HL-60/S4 (cell line): ENCODE results near the gene AAGAB.

Experiments
- in situ Hi-C: fragments of 300-500 bp; cut with MboI; formaldehyde crosslinking; loops from 2 replicates; pipeline ENCODE4 v1.14.3; 2022; ENCODE audit warnings: low sequenced_read_pairs

The AAGAB gene

DNA sequence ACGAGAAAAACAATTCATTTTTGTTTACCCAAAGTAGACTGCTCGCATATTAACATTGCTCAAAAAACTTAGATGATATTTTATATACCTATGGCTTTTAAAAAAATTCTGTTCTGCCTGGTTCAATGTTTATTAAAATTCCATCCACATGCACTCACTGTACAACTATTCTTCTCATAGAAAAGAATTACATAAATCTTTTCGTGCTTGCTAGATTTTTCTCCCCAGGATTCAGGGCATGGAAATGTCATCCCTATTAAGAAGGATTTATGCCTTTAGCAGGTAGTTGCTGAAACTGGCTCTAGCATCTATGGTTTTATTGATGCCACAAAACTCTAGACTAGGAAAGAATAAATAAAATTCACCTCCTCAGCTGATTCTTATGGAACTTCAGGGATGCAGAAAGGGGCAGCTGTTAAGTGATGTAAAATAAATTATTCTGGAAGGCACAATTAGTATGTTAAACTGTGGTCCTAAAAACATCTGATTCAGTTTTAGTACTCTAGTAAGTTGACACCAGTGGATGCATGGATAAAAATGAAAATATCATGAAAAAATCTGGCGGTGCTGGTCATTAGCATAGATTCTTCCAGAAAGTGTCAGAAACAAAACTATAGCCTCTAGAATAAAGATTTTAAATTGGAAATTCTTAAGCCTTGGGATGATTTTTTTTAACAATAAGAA lies 41.6 kb downstream of the AAGAB start:
- in situ Hi-C loops = no loop called here

DNA sequence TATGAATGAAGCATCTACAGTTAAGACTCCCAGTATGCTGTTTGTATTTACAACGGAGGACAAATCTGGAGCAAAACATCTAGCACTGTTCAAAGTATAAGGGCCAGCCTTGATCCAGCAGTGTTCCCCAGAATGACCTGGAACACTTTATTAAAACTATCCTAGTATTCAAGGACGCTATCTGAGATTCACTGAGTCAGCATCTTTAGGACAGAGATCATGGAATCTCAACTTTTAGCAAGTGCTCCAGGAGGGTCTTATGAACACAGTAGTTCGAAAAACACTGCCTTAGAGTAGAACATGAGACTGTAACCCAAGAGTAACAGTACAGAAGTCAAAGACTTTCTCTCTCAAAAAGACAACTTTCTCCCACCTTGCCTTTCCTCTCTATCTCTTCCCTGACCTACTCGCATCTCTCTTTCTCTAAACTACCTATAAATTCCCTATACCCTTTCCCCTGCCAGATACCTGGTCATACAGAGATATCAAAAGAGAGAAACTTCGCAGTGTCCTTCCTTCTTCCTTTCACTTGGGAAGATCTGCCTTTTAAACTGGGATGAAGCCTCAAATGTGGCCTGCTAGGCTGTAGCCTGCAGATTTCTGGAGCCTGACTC lies 43.8 kb downstream of the AAGAB start:
- in situ Hi-C loops = no loop called here

DNA sequence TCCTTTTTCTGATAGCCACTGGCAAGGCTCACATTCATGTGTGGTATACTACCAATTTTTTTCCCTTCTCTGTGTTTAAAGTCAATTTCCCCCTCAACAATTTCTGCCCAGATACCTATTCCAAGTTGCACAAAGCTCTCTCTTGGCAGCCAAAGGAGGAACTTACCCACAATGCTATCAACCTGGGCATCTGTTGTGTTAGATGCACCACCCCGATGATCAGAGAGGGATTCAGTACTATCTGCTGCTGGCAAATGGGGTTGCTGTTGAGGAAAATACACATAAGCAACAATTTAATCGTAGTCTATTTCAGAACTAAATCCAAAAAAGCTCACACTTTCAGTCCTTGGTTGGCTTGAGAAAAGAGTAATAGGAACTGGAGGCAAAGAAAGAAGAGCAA lies 46.1 kb downstream of the AAGAB start:
- in situ Hi-C loops = no loop called here

DNA sequence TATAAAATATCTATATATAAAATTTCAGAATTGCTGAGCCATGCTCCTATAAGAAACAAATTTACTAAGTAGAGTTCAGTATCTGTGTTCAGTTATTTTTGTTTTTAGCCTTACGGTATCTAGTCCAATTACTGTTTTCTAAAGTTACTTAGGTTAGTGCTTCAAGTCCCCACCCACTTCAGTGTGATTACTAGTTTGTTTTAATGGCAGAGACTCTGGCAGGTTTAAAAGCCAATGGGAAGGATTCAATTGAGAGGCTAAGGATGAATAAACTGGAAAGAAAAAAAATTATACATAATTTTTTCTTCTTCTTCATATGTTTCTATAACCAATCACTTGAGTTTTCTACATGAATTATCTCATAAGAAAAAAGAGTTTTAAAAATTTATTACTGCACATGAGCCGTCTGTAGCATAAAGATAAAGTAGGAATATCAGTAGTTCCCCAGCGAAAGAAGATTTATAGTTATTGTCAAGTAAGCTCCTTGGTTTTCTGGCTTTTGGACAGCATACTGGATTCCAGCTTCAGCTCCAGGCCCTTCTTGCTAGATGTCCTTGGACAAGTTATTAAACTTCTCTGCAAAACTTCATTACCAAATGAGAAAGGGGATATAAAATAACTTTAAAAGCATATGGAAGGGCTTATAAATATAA lies 46.8 kb downstream of the AAGAB start:
- in situ Hi-C loops = no loop called here

DNA sequence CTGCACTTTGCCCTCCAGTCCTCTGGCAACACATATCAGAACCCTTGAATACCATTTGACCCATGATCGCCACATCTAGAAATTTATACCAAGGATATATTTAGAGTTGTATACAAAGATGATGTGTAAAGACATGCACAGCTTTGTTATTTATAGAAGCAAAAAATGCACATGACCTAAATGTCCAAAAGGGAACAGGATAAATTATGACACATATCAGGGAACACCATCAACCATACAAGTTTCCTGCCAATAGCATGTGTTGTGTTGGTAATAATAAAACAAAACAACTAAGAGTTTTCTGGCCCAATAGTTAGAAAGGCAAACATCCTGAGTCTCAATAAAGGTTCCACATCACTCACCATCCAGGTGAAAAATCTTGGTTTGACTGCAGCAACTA lies 51.5 kb downstream of the AAGAB start:
- in situ Hi-C loops = no loop called here

DNA sequence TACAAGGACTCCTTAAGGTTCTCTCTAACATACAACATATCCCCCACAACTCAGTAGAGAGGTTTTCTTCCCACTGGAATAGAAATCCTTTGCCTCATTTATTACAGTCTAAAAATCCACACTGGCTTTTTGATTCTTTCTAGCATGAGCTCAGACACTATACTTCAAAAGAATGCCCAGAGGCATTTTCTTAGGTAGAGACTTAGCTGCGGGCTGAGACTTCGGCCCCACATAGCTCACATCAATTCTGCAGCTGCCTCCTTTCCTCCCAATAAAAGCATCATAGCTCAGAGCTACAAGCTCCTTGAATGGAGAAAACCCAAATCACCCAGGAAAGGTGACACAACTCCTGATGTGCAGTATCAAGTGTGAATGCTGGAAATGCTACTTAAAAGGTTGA lies 52.4 kb downstream of the AAGAB start:
- in situ Hi-C loops = no loop called here

DNA sequence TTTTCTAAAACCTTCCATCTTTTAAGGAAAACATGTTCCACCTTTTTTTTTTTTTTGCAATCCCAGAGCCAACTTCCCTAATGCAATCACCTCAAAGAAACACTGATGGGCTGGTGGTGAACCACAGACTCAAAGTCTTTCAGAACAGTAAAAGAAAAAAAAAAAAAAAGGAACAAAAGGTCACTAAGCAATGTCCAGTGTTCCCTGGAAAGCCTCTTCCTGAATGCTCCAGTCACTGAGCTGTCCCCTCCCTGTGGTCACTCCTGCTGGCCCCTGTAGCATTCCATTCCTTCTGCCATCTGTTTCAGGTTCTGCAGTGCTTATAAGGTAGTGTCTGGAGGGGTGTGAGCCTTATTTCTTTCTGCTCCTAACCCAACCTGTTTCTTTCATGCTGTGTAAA lies 53.3 kb downstream of the AAGAB start:
- in situ Hi-C loops = no loop called here

DNA sequence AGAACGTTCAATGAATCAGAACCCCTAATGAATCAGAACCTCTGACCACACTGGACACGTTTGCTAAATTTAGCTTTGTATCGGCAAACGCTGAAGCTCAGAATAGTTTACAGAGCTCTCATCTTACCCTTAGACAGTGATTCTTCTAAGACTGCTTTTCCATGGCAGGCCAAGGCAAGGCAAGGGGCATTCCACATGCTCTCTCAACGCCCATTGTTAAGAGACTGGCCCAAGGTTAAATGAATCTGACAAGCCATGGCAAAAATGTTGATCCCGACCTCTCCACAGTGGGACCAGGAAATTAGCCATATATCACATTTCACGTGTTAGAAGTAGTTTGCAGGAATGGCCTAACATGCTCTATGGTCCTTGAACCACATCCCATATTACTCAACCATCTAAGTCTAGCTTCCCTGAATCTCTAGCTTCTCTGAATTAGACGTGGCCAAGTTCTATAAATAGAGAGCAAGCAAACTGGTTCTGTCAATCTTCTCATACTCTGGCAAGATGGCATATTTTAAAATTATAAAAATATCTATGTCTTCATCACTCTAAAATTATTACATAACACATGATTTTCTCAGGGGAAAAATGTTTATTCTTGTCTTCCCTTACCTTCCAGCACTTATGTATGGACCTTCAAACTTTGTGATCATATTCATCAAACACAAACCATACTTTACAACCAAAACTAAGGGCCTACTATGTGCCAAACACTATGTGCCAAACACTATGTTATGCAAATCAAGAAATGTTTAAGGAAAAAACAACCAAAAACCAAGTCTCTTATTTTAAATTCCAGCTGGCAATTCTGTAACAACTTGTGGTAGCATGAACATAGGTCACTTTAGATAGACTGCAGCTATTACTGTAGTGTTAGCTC lies 54.3 kb downstream of the AAGAB start:
- in situ Hi-C loops = no loop called here

DNA sequence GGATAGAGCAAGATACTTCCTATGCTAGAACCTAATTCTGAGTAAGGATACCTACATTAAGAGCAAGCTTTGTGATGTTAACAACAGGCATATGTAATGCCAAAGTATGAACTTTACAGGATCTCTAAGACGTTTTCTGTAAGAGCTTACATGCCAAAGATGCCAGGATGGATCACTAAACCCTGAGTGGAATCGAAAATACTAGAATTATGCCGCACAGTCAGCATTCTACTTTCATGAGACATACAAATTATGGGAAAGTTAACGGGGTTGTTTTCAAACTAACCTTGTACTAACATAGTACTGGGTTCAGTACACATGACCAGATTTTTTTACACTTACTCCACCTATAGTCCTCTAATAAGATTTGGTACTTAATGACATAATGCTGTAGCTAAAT lies 55.1 kb downstream of the AAGAB start:
- in situ Hi-C loops = no loop called here

DNA sequence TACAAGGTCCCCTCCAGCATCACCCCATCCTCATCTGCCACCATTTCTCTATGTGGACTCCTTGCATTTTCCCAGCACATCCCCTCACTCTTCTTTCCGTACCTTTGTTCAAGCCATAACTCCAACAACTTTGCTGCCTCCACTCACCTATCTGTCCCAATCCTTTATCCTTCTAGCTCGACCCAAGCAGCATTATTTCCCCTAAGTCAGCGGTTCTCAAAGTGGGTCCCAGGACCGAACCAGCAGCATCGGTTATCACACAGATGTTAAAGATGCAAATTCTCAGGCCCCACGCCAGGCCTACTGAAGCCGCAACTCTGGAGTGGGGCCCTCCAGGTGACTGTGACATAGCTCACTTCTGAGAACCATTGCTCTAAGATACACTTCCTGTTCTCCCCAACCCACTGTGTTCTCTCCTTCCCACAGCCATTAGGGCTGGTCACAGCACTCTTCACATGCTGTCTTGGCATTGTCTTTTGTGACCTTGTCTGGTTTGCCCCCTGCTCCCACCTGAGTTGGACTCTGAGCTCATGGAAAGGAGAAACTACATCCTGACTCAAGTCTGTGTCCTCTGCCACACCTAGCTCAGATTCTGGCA lies 56.2 kb downstream of the AAGAB start:
- in situ Hi-C loops = no loop called here

DNA sequence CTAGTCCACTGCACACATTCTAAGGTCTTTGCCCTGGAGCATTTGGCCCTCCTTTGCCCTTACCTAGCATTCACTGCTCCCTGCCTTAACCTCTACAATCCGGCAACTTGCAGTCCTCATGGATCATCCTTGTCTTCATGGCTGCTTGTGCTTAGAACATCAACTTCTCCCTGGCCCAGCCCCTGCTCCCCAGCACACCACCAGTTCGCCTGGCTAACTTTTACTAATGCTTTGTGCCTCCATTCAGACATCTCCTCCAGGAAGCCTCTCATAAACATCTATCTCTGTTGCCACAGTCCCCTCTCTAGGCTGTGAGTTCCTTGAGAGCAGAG lies 57.1 kb downstream of the AAGAB start:
- in situ Hi-C loops = no loop called here

DNA sequence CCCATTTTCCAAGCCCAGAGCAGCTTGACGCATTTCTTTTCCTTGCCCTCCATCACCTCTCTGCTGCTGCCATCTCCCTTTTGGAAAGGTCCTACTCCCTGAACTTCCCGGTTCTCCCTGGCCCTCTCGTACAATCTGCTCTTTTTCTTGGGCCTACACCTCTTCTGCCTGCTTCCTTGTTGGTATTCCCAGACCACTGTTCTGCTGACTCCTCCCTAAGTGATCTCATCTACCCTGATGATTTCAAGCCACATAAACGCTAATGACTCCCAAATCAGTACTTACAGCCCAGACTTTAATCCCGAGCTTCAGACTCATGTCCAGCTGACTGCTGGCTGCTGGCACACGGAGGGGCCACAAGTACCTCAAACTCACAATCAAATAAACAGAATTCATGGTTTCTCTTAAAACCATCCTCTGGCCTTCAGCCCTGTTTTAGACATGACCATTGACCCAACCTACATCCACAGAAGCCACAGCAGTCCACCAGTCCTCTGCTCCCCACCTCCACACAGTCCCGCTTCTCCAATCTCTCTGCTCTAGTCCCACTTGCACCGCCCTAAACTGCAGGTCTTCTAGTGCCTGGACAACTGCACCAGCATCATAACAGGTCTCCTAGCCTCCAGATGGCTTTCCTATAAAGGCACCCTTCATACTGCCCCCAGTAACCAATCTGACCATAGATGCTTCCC lies 57.6 kb downstream of the AAGAB start:
- in situ Hi-C loops = no loop called here

DNA sequence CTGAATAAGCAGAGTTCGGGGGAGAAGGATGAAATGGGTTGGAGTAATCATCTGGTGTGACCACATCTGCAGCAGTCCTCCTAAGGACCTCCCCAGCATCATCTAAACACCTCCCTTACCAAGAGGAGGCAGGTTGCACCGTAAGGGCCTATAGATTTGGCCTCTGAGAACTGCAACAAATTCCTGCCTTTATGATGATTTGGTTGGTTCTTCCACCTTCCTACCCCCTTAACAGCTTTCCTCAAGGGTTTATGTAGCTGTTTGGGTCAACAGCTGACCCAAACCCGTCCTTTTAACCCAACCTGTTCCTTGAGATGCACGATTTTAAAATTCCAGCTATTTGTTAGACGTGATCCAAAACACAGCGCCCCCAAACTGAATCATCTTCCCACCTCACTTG lies 58.2 kb downstream of the AAGAB start:
- in situ Hi-C loops = no loop called here

DNA sequence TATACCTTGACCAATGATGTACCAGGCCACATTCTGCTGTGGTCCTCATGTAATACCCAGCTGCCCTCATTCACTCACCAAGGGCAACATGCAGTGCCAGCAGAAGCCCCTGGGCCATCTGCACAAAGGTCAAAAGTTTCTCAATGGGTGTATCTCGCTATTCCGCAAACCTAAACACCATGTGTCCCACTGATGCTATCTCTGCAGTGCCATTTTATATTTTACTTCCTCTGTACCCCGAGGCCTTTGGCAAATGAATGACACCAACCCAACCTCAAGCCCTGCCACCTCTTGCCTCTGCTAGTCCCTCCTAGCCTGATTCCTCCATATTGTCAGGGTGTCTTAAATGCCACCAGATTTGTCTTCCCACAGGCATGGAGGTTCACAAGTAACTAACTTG lies 59.2 kb downstream of the AAGAB start:
- in situ Hi-C loops = no loop called here

DNA sequence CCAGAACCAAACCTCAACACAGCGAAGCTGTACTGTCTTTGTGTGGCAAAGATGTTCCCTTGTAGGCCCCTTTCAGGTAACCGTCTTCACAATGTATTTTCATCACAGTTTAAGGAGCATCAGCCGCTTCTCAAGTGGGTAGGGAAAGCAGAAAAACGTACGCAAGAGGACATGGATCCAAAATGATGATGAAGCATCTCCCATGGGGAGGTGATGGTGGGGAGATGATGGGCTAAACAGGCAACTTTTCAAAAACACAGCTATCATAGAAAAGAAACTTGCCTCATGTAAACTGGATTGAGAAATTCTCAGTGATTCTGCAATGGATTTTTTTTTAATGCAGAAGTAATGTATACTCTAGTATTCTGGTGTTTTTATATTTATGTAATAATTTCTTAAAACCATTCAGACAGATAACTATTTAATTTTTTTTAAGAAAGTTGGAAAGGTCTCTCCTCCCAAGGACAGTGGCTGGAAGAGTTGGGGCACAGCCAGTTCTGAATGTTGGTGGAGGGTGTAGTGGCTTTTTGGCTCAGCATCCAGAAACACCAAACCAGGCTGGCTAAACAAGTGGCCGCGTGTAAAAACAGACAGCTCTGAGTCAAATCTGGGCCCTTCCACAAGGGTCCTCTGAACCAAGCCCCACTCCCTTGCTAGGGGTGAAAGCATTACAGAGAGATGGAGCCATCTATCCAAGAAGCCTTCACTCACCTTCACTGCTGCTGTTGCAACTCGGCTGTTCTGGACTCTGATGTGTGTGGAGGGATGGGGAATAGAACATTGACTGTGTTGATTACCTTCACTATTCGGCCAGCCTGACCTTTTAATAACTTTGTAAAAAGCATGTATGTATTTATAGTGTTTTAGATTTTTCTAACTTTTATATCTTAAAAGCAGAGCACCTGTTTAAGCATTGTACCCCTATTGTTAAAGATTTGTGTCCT lies 60.0 kb downstream of the AAGAB start:
- in situ Hi-C loops = no loop called here

DNA sequence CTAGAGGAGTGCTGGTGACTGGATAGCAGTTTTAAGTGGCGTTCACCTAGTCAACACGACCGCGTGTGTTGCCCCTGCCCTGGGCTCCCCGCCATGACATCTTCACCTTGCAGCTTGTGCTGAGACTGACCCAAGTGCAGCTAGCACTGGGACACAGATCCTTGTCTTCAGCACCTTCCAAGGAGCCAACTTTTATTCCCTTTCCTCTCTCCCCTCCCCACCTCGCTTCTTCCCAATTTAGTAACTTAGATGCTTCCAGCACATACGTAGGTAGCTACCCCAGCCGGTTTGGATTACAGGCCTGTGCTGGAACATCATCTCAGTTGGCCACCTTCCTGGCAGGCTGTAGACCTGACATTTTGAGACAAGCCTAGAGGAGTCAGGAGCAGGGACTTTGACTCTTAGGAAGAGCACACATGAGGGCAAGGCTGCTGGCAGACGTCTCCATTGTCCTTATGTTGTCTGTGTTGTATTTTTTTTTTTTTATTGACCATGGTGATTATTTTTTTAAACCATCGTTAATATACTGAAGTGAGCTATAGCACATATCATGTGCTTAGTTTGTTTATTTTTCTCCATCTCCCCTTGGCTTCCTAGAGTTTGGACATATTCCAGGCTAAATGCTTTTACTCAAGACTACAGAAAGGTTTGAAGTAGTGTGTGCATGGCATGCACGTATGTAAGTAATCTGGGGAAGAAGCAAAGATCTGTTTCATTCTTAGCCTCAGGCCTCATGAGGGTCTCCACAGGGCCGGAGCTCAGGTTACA lies 61.1 kb downstream of the AAGAB start:
- in situ Hi-C loops = no loop called here

DNA sequence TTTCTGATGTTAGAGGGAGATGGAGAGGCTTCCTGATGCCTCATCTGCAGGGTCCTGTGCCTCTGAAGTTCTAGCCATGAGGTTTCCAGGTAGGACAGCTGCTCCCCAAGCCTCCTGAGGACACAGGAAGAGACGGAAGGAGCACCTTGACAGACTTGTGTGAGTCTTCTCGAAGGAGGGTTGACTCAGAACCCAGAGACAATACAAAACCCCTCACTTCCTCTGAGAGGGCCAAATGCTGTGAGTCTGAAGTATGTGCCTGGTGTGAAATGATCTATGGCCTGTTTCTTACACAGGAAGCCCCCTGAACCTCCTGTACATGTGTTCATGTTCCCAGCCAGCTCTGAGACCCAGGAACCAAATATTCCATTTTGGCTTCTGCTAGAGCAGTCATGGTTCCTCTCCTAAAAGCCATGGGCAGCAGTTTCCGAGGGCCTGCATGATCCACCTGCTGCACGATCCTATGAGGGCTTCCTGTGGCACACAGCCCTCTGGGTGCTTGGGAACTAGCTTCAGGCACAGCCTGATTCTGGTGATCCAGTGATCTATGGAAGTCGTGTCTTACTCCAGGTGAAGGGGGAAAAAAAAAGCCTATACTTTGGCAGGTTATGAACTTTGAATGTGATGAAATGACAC lies 62.2 kb downstream of the AAGAB start:
- in situ Hi-C loops = no loop called here

DNA sequence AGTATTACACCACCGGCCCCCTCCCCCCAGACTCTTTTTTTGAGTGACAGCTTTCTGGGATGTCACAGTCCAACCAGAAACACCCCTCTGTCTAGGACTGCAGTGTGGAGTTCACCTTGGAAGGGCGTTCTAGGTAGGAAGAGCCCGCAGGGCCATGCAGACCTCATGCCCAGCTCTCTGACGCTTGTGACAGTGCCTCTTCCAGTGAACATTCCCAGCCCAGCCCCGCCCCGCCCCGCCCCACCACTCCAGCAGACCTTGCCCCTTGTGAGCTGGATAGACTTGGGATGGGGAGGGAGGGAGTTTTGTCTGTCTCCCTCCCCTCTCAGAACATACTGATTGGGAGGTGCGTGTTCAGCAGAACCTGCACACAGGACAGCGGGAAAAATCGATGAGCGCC lies 63.6 kb downstream of the AAGAB start:
- in situ Hi-C loops = no loop called here
